ENCODE measurements around the gene PTBP1. TPM values are rescaled to one million over a fixed set of nuclear protein-coding genes. Genes with fewer than 3 reads are reported as not detected.
"Not testable (repeated sequence)": the region's sequence is repeated elsewhere in the genome, so short reads cannot be mapped to it uniquely, and the experiment has no call there.

PTBP1 gene
- total RNA-seq, 1 donor from 2014 or later = 58.1 TPM

GRCh38 chr19:845707-846521, 48.7 kb downstream of the PTBP1 start:
- intact Hi-C loops (cut with micrococcal nuclease) = no loop called here
- DNase-seq (peak; percentile 31), ATAC-seq (no peak)

GRCh38 chr19:848386-848921, 51.2 kb downstream of the PTBP1 start:
- DNase-seq (peak; percentile 52), ATAC-seq (peak; percentile 15)
- intact Hi-C loops (cut with micrococcal nuclease) = no loop called here

DNA sequence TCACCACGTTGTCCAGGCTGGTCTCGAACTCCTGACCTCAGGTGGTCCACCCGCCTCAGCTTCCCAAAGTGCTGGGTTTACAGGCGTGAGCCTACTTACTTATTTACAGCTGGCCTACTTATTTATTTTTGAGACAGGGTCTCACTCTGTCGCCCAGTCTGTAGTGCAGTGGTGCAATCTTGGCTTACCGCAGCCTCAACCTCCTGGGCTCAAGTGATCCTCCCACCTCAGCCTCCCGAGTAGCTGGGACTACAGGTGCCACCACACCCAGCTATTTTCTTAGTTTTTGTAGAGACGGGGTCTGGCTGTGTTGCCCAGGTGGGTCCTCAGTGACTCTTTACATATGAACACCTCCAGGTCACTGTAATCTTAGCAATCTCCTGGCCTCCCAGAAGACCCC, 51.9 kb downstream of the PTBP1 start:
- intact Hi-C loops (cut with micrococcal nuclease); ATAC-seq: not testable (repeated sequence)
- peak; percentile 25 for DNase-seq

DNA sequence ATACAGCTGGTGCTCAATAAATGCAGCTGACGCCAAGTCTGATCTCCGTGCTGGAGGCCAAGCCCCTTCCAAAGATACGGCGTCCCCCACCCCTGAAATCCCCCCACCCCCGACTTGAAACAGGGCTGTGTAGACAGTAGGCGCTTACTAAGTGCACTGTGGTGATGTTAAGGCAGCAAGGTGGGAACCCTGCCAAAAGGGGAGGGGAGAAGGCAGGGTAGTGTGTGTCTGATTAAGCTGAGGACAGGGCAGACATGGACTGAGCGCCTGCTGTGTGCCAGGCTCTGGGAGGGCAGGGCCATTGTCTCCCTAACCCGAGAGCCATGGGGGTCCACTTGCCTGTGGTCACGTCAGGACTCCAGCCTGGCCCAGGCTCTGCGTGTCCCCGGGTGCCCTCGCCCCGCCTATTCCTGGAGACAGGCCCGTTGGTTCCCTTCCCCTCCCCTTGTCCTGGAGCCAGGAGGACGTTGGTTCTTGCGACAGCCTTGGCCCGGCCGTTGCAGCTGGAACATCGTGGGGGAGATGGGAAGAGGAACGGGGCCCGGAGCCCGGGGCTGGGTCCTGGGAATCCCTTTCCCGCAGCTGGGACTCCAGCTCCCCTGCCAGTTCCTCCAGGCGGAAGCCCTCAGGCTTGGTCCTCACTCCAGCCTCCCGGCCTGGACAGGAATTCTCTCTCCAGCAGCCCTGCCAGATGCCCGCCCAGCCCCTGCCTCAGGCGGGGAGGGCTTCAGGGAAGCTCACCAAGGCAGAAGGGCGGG, 53.1 kb downstream of the PTBP1 start:
- intact Hi-C loops (cut with micrococcal nuclease) = no loop called here
- peak; percentile 88 for ATAC-seq

DNA sequence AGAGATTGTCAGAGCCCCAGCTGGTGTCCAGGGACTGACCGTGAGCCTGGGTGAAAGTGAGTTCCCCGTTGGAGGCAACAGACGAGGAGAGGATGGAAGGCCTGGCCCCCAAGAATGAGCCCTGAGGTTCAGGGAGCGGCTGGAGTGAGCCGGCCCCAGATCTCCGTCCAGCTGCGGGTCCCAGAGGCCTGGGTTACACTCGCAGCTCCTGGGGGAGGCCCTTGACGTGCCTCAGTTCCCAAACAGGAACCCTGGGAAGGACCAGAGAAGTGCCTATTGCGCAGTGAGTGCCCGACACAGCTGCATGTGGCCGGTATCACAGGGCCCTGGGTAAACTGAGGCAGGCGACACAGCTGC, 53.7 kb downstream of the PTBP1 start:
- DNase-seq = no peak
- intact Hi-C loops (cut with micrococcal nuclease) = no loop called here
- ATAC-seq = no peak

More for the DNA sequence above, 53.1 kb downstream of the PTBP1 start:
- DNase-seq = peak; percentile 94

GRCh38 chr19:852136-853013, 55.1 kb downstream of the PTBP1 start, which contains the start of gene ELANE:
Gene ELANE (plus strand): TSS chr19:852303. CDS start chr19:852329, 26 bp downstream.
- no peak for DNase-seq
- intact Hi-C loops (cut with micrococcal nuclease) = no loop called here
- ATAC-seq = no peak

GRCh38 chr19:853014-853585, 55.8 kb downstream of the PTBP1 start:
- ATAC-seq (no peak), DNase-seq (no peak)
- intact Hi-C loops (cut with micrococcal nuclease) = no loop called here

DNA sequence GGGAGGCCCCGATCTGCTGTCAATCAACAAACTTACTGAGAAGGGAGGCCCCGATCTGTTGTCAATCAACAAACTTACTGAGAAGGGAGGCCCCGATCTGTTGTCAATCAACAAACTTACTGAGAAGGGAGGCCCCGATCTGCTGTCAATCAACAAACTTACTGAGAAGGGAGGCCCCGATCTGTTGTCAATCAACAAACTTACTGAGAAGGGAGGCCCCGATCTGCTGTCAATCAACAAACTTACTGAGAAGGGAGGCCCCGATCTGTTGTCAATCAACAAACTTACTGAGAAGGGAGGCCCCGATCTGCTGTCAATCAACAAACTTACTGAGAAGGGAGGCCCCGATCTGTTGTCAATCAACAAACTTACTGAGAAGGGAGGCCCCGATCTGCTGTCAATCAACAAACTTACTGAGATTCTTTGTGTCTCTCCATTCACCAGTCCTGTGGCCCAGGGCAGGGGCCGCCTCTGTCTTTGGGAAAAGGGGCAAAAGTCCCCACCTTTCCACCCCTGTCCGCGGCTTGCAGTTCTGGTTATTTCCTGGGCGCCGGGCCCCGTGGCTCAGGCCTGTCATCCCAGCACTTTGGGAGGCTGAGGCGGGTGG, 56.5 kb downstream of the PTBP1 start:
- DNase-seq; intact Hi-C loops (cut with micrococcal nuclease); ATAC-seq: not testable (repeated sequence)

- ATAC-seq = no peak
- intact Hi-C loops (cut with micrococcal nuclease) = no loop called here
Observed at GRCh38 chr19:854549-854948, 57.3 kb downstream of the PTBP1 start.

DNA sequence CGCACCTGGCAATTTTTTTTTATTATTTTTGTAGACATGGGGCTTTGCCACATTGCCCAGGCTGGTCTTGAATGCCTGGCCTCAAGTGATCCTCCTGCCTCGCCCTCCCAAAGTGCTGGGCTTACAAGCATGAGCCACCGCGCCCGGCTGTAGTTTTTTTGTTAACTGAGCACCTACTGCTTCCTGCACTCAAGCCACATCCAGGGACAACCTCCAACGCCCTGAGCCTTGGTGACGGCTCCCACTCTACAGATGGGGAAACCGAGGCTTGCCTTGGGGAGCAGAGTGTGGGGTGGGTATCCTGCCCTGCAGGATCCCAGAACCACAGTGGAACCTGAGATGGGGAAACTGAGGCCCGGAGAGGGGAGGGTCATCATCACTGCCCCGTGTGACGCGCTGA, 57.9 kb downstream of the PTBP1 start:
- intact Hi-C loops (cut with micrococcal nuclease) = no loop called here
- DNase-seq (no peak), ATAC-seq (no peak)

More at GRCh38 chr19:854549-854948, 57.3 kb downstream of the PTBP1 start:
- no peak for DNase-seq

- ATAC-seq (no peak), DNase-seq (no peak)
- intact Hi-C loops (cut with micrococcal nuclease) = no loop called here
Observed at GRCh38 chr19:855566-856120, 58.4 kb downstream of the PTBP1 start.

DNA sequence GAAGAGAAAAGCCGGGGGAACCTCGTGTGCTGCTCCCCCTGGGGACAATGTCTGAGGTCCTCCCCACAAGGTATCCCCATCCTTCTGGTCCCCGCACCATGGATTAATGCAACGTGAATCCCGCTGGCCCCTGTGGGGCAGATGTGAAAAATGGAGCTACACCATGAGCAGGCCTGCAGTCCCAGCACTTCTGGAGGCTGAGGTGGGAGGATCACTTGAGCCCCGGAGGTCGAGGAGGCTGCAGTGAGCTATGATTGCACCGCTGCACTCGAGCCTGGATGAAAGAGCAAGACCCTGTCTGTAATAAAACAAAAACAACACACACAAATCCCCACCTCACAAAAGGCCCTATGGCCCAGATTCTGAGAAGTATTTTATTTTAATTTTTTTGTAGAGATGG, 61.0 kb downstream of the PTBP1 start:
- ATAC-seq (no peak), DNase-seq (no peak)
- intact Hi-C loops (cut with micrococcal nuclease) = no loop called here

DNA sequence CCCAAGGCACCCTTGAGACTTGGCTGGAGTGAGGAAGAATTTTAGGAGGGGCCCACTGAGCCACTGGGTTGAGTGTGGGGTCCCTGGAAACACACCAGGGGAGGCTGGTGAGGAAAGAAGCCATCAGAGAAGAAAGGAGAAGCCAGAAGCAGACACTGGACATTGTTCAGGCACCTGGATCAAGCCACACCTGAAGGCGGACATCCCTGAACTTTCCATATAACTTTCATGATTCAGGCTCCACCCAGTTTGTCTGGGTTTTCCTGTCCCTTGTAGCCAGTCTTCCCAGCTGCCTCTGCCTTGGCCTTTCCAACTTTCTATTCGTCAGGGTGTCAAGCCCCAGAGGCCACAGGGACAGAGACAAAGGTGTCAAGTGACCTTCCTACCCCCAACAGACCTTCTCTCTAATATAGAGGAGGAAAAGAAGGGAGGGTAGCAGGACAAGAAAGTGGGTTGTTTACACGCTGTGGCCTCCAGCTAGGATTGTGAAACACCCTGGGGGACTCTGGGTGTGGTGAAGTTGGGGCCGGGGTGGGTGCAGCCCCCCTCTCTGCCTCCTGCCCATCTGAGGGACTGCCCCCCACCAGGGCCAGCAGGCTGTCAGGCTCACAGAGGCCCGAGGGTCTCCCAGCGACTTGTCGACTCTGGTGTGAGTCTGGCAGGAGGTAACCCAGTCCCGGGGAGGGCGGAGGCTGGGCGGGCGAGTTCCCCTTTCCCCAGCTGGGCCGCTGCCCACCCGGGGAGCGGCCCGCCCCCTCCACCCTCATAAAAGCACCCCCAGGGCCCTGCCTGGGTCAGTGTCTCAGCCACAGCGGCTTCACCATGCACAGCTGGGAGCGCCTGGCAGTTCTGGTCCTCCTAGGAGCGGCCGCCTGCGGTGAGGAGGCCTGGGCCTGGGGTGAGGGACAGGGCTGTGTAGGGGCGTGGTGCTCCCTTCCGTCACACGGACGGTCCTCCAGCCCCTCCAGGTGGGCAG, 61.9 kb downstream of the PTBP1 start, which contains the start of gene CFD:
Gene CFD (plus strand): TSS at position 797 of the 976 bp plus-strand sequence. CDS start 26 bp downstream, at position 823.
- peak; percentile 87 for DNase-seq
- intact Hi-C loops (cut with micrococcal nuclease) = no loop called here
- ATAC-seq = peak; percentile 78

DNA sequence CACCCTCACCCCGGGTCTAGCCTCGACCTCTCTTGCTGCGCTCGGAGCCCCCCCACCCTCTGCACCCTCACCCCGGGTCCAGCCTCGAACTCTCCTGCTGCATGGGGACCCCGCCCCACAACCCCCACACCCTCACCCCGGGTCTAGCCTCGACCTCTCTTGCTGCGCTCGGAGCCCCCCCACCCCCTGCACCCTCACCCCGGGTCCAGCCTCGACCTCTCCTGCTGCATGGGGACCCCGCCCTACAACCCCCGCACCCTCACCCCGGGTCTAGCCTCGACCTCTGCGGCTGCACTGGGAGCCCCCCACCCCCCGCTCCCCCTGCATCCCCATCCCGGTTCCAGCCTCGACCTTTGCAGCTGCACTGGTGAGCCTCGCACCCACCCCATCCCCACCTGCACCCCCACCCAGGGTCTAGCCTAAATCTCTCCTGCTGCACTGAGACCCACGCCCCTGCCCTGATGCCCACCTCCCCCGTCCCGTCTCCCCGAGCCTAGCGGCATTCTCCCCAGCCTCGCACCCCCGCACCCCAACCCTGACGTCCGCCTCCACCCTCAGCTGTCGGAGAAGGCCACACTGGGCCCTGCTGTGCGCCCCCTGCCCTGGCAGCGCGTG, 64.0 kb downstream of the PTBP1 start:
- DNase-seq (no peak), ATAC-seq (no peak)
- intact Hi-C loops (cut with micrococcal nuclease) = no loop called here

All from left ventricle myocardium superior (tissue), 1 donor.